ENCODE data around the gene KIF20B.

Gene KIF20B

DNA sequence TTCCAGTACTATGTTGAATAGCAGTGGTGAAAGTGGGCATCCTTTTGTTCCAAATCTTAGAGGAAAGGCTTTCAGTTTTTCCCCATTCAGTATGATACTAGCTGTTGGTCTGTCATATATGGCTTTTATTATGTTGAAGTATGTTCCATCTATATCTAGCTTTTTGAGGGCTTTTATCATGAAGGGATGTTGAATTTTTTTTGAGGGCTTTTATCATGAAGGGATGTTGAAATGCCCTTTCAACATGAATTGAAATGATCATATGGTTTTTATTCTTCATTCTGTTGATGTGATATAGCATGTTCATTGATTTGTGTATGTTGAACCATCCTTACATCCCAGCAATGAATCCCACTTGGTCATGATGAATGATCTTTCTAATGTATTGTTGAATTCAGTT is 75.3 kb downstream of the KIF20B start:
- no peaks in the 10 kb centered on the region for H3K9me3 ChIP-seq (ENCODE audit: low read depth, low read length)
- H3K9ac ChIP-seq (ENCODE audit: insufficient read length): no peak overlapping the region
- H3K36me3 ChIP-seq (ENCODE audit: insufficient read depth, low read length): peaks cover 6% of the 10 kb centered on the region; the same call in 1 of the 2 replicates
- DNase-seq (ENCODE audit: low read depth, low spot score): no peak
- no peak for TF ChIP-seq POLR2AphosphoS5 (IDR thresholded peaks at IDR 0.05; ENCODE audit: borderline replicate concordance, low read depth, low read length)
- no peak for TF ChIP-seq EZH2 (IDR thresholded peaks at IDR 0.05)
- TF ChIP-seq FOXP2 (optimal IDR thresholded peaks at IDR 0.05; ENCODE audit: control extremely low read depth, extremely low read length, insufficient read depth): no peak
- no peak overlapping the region for H3K27ac ChIP-seq
- H3K4me3 ChIP-seq: no peak overlapping the region

DNA sequence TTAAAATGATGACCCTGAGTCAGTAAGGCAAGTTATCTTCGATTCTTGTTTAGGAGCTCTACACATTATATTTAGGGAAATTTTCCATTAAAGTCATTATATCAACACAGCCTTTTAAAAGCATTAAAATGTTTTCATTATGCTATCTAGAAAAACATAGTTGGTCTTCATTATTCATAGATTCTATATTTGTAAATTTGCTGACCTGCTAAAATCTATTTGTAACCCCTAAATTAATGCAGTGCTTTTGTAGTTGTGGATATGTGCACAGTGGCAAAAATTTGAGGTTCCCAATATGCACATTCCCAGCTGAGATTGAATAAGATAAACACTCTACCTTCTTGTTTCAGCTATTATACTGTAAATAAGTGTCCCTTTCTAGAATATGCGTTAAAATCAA is 81.1 kb downstream of the KIF20B start:
- no peaks in the 10 kb centered on the region for H3K9me3 ChIP-seq (ENCODE audit: low read depth, low read length)
- no peak for DNase-seq (ENCODE audit: low read depth, low spot score)
- H3K36me3 ChIP-seq (ENCODE audit: insufficient read depth, low read length): no peaks in the 10 kb centered on the region
- TF ChIP-seq EZH2 (IDR thresholded peaks at IDR 0.05) (no peak), FOXP2 (optimal IDR thresholded peaks at IDR 0.05; ENCODE audit: control extremely low read depth, extremely low read length, insufficient read depth) (no peak)
- no peak overlapping the region for H3K9ac ChIP-seq (ENCODE audit: insufficient read length)
- no peak overlapping the region for H3K4me3 ChIP-seq
- H3K27ac ChIP-seq: no peak overlapping the region

DNA sequence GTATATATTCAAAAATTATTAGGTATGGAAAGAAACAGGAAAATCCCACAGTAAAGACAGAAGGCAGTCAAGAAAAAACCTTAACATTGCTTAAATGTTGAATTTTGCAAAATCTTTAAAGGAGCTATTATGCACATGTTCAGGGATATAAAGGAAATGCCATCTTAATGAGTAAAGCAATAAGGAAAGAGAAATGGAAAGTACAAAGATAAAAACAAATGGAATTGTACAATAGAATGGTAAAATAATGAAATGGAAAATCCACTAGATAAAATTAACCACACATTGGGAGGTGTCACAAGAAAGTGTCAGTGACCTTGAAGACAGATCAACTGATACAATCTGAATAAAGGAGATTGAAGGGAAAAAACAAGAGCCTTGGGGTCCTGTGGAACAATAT is 82.0 kb downstream of the KIF20B start:
- DNase-seq (ENCODE audit: low read depth, low spot score): no peak
- Histone ChIP-seq H3K9ac (ENCODE audit: insufficient read length) (no peak overlapping the region), H3K36me3 (ENCODE audit: insufficient read depth, low read length) (no peaks in the 10 kb centered on the region), H3K9me3 (ENCODE audit: low read depth, low read length) (no peaks in the 10 kb centered on the region), H3K4me3 (no peak overlapping the region), H3K27ac (no peak overlapping the region)
- no peak for TF ChIP-seq FOXP2 (optimal IDR thresholded peaks at IDR 0.05; ENCODE audit: control extremely low read depth, extremely low read length, insufficient read depth)
- no peak for TF ChIP-seq EZH2 (IDR thresholded peaks at IDR 0.05)
- TF ChIP-seq POLR2AphosphoS5 (IDR thresholded peaks at IDR 0.05; ENCODE audit: borderline replicate concordance, low read depth, low read length): no peak

DNA sequence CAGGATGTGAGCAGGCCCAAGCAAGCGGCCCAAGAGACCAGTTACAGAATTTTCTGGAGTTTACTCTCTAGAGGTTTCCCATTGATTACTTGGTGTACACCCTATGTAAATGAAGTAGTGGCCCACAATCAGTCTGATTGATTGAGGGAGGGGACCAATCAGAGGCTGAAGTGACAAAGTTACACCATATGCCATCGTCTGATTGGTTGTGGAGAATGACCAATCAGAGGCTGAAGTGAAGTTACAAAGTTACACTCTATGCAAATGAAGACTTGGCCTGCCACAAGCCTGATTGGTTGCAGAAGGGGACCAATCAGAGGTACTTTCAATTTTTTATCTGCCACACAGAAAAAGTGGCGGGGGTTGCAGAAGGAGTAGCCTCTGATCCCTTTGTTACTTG is 83.7 kb downstream of the KIF20B start:
- no peak overlapping the region for H3K4me3 ChIP-seq
- no peak overlapping the region for H3K9ac ChIP-seq (ENCODE audit: insufficient read length)
- TF ChIP-seq EZH2 (IDR thresholded peaks at IDR 0.05) (no peak), POLR2AphosphoS5 (IDR thresholded peaks at IDR 0.05; ENCODE audit: borderline replicate concordance, low read depth, low read length) (no peak), FOXP2 (optimal IDR thresholded peaks at IDR 0.05; ENCODE audit: control extremely low read depth, extremely low read length, insufficient read depth) (no peak)
- no peaks in the 10 kb centered on the region for H3K36me3 ChIP-seq (ENCODE audit: insufficient read depth, low read length)
- H3K9me3 ChIP-seq (ENCODE audit: low read depth, low read length): no peaks in the 10 kb centered on the region
- DNase-seq (ENCODE audit: low read depth, low spot score): no peak
- H3K27ac ChIP-seq: no peak overlapping the region

DNA sequence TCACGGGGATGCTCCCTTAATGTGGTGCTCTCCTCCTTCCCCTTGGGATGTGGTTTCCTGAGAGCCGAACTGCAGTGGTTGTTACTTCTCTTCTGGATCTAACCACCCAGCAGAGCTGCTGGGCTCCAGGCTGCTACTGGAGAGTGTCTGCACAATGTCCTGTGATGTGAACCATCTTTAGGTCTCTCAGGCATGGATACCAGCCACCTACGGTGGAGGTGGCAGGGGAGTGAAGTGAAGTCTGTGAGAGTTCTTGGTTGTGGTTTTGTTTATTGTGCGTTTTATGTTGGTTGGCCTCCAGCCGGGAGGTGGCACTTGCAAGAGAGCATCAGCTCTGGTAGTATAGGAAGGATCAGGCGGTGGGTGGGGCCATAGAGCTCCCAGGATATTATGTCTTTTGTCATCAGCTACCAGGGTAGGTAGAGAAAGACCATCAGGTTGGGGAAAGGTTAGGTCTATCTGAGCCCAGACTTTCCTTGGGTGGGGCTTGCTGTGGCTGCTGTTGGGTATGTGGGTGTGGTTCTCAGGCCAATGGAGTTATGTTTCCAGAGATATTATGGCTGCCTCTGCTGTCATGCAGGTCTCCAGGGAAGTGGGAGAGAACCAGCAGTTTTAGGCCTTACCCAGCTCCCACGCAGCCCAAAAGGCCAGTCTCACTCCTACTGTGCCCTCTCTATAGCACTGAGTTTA is 87.9 kb downstream of the KIF20B start:
- Histone ChIP-seq H3K9me3 (ENCODE audit: low read depth, low read length) (no peaks in the 10 kb centered on the region), H3K36me3 (ENCODE audit: insufficient read depth, low read length) (no peaks in the 10 kb centered on the region), H3K27ac (no peak overlapping the region), H3K9ac (ENCODE audit: insufficient read length) (no peak overlapping the region), H3K4me3 (no peak overlapping the region)
- DNase-seq (ENCODE audit: low read depth, low spot score): no peak
- TF ChIP-seq EZH2 (IDR thresholded peaks at IDR 0.05) (no peak), FOXP2 (optimal IDR thresholded peaks at IDR 0.05; ENCODE audit: control extremely low read depth, extremely low read length, insufficient read depth) (no peak)

DNA sequence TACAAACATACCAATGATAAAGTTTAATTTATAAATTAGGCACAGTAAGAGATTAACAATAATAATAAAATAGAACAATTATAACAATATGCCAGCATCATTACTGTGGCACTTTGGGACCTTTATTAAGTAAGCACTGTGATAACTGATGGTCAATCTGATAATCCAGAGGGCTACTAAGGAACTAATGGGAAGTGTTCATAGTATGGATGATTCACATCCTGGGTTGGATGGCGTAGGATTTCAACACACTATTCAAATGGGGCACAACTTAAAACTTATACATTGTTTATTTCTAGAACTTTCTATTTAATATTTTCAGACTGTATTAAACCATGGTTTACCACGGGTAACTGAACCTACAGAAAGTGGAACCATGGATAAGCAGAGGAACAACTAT is 90.8 kb downstream of the KIF20B start:
- Histone ChIP-seq H3K4me3 (no peak overlapping the region), H3K27ac (no peak overlapping the region), H3K36me3 (ENCODE audit: insufficient read depth, low read length) (no peaks in the 10 kb centered on the region), H3K9me3 (ENCODE audit: low read depth, low read length) (no peaks in the 10 kb centered on the region), H3K9ac (ENCODE audit: insufficient read length) (no peak overlapping the region)
- DNase-seq (ENCODE audit: low read depth, low spot score): no peak
- TF ChIP-seq FOXP2 (optimal IDR thresholded peaks at IDR 0.05; ENCODE audit: control extremely low read depth, extremely low read length, insufficient read depth) (no peak), POLR2AphosphoS5 (IDR thresholded peaks at IDR 0.05; ENCODE audit: borderline replicate concordance, low read depth, low read length) (no peak), EZH2 (IDR thresholded peaks at IDR 0.05) (no peak)

DNA sequence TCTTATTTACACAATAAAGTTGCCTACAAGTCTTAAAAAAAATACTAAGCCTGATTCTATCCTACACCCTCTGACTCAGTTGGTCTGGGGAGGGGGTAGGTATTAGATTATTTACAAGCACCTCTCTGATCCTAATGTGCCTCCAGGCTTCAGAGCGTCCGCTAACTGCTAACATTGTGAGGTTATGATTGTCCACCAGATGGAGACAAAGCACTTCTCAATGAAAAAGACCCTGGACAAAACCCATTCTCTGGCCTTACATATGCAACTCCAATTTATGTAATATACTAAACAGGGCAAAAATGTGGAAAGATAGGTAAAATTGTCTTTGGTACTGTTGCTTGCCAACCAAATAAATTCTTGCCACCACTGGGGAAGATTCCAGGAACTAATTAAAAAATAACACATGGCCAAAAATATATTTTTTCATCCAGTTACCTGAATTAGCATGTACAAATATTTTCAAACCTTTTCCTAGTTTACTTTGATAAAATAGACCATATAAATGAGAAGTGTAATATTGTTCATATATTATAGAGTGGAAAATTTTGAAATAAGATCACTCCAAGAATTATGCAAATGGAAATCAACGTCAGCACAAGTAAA is 92.4 kb downstream of the KIF20B start:
- TF ChIP-seq EZH2 (IDR thresholded peaks at IDR 0.05) (no peak), POLR2AphosphoS5 (IDR thresholded peaks at IDR 0.05; ENCODE audit: borderline replicate concordance, low read depth, low read length) (no peak), FOXP2 (optimal IDR thresholded peaks at IDR 0.05; ENCODE audit: control extremely low read depth, extremely low read length, insufficient read depth) (no peak)
- Histone ChIP-seq H3K4me3 (no peak overlapping the region), H3K9me3 (ENCODE audit: low read depth, low read length) (no peaks in the 10 kb centered on the region), H3K36me3 (ENCODE audit: insufficient read depth, low read length) (no peaks in the 10 kb centered on the region), H3K27ac (no peak overlapping the region), H3K9ac (ENCODE audit: insufficient read length) (no peak overlapping the region)
- peak; percentile 20 for DNase-seq (ENCODE audit: low read depth, low spot score)

DNA sequence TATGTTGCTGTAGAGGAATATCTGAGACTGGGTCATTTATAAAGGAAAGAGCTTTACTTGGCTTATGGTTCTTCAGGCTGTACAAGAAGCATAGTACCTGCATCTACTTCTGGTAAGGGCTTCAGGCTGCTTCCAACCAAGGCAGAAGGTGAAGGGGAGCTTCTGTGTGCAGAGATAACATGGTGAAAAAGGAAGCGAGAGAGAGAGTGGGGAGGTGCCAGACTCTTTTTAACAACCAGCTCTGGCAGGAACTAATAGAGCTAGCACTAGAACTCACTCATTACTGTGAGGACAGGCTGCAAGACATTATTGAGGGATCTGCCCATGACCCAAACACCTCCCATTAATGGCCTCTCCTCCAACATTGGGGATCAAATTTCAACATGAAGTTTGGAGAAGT is 94.5 kb downstream of the KIF20B start:
- Histone ChIP-seq H3K27ac (no peak overlapping the region), H3K9ac (ENCODE audit: insufficient read length) (no peak overlapping the region), H3K36me3 (ENCODE audit: insufficient read depth, low read length) (no peaks in the 10 kb centered on the region), H3K4me3 (no peak overlapping the region), H3K9me3 (ENCODE audit: low read depth, low read length) (no peaks in the 10 kb centered on the region)
- no peak for DNase-seq (ENCODE audit: low read depth, low spot score)
- TF ChIP-seq POLR2AphosphoS5 (IDR thresholded peaks at IDR 0.05; ENCODE audit: borderline replicate concordance, low read depth, low read length): no peak
- no peak for TF ChIP-seq FOXP2 (optimal IDR thresholded peaks at IDR 0.05; ENCODE audit: control extremely low read depth, extremely low read length, insufficient read depth)
- TF ChIP-seq EZH2 (IDR thresholded peaks at IDR 0.05): no peak

DNA sequence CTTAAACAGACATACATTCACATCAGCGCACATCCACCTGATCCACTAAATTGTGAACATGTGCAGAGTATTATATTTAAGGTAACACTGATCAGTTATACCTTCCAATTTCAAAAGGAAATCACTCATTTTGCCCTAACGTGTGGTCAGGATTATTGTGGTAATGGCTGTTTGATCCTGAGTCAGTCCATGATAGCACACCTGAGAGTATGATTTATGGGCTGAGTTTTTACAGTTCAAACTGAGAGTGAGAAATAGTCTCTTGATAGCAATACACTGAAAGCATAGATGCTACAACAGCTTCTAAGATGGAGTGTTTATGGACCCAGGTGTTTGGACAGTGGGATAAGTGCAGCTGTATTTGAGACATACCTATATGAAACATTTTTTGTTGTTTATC is 96.7 kb downstream of the KIF20B start:
- DNase-seq (ENCODE audit: low read depth, low spot score): no peak
- Histone ChIP-seq H3K27ac (no peak overlapping the region), H3K9ac (ENCODE audit: insufficient read length) (no peak overlapping the region), H3K36me3 (ENCODE audit: insufficient read depth, low read length) (no peaks in the 10 kb centered on the region), H3K4me3 (no peak overlapping the region), H3K9me3 (ENCODE audit: low read depth, low read length) (no peaks in the 10 kb centered on the region)
- no peak for TF ChIP-seq POLR2AphosphoS5 (IDR thresholded peaks at IDR 0.05; ENCODE audit: borderline replicate concordance, low read depth, low read length)
